SH-SY5Y (cell line): Measurements from ENCODE around the gene SYS1.

Source experiments
- GATA2 ChIP-seq: IDR thresholded peaks from 2 replicates; pipeline ENCODE4 v1.6.1; 2011; ENCODE audit warnings: mild to moderate bottlenecking, low read depth, low read length
- GATA3 ChIP-seq: IDR thresholded peaks from 2 replicates; pipeline ENCODE4 v1.6.1; 2011; ENCODE audit warnings: low read depth, mild to moderate bottlenecking, low read length, moderate library complexity

GRCh38 chr20:45325371-45325770, 37.6 kb upstream of the SYS1 start:
- TF ChIP-seq GATA2 (no peak), GATA3 (no peak)
